Osteoblast (primary cell): ENCODE data around the gene CRHR2. TPM values are rescaled to one million over a fixed set of nuclear protein-coding genes. Genes with fewer than 3 reads are reported as not detected.

ENCODE experiments used
- DNase-seq: peaks from one replicate; pipeline ENCODE4 v3.0.0; 2011; ENCODE audit warnings: low spot score, mixed read lengths; ENCODE audit not compliant: insufficient read length; ENCODE audit errors: missing footprints
- H2AFZ ChIP-seq: 2 replicates; pipeline ENCODE4 v1.6.0; 2011; ENCODE audit warnings: mild to moderate bottlenecking, low read length
- H3K27ac ChIP-seq: 2 replicates; pipeline ENCODE4 v1.5.1; 2011; ENCODE audit warnings: mild to moderate bottlenecking, low read depth, low read length, moderate library complexity
- H3K27me3 ChIP-seq: 2 replicates; pipeline ENCODE4 v1.6.0; 2012; ENCODE audit warnings: mild to moderate bottlenecking, control low read depth, inconsistent platforms, low read length, moderate library complexity; ENCODE audit not compliant: insufficient read depth
- H3K36me3 ChIP-seq: 2 replicates; pipeline ENCODE4 v1.5.1; 2011; ENCODE audit warnings: mild to moderate bottlenecking, low read length, control low read depth, moderate library complexity; ENCODE audit not compliant: insufficient read depth
- H3K4me1 ChIP-seq: 2 replicates; pipeline ENCODE4 v1.5.1; 2011; ENCODE audit warnings: mild to moderate bottlenecking, low read length, control low read depth, moderate library complexity; ENCODE audit not compliant: insufficient read depth
- H3K4me2 ChIP-seq: 2 replicates; pipeline ENCODE4 v1.6.0; 2011; ENCODE audit warnings: mild to moderate bottlenecking, low read length; ENCODE audit not compliant: insufficient read depth
- H3K4me3 ChIP-seq: fragments of 200-600 bp; sonication (generic); 3 replicates; pipeline ENCODE4 v1.5.1; 2012; ENCODE audit warnings: mild to moderate bottlenecking, low read length, inconsistent platforms; ENCODE audit not compliant: insufficient read depth
- H3K79me2 ChIP-seq: 2 replicates; pipeline ENCODE4 v1.6.0; 2012; ENCODE audit warnings: mild to moderate bottlenecking, low read length, control low read depth, inconsistent platforms; ENCODE audit not compliant: insufficient read depth
- H3K9me3 ChIP-seq: 2 replicates; pipeline ENCODE4 v1.5.1; 2011; ENCODE audit warnings: low read depth, low read length, control low read depth
- H4K20me1 ChIP-seq: 2 replicates; pipeline ENCODE4 v1.6.0; 2012; ENCODE audit warnings: mild to moderate bottlenecking, low read length, control low read depth; ENCODE audit not compliant: insufficient read depth
- total RNA-seq: library from RNA; depleted of rRNA; stranded (reverse); fragments of >200 nt; gene quantifications from 2 replicates; pipeline ENCODE4 v1.2.3, GENCODE V29; 2012
- TF ChIP-seq, protein P1 (sequence below): IDR thresholded peaks from 2 replicates; pipeline ENCODE4 v1.5.1; 2011; ENCODE audit warnings: mild to moderate bottlenecking, low read depth, low read length, moderate library complexity; ENCODE audit errors: extremely low read depth

CRHR2 gene
- total RNA-seq, 1 donor: not detected

GRCh38 chr7:30625283-30625682 lies 57.0 kb downstream of the CRHR2 start:
- Histone ChIP-seq H3K79me2 (peaks cover 29% of the 10 kb centered on the region), H3K9me3 (no peaks in the 10 kb centered on the region), H3K4me3 (no peak overlapping the region), H3K36me3 (peaks cover 88% of the 10 kb centered on the region), H2AFZ (no peak overlapping the region), H3K4me1 (no peaks in the 10 kb centered on the region), H3K27ac (no peak overlapping the region), H3K4me2 (no peak overlapping the region), H4K20me1 (peaks cover 12% of the 10 kb centered on the region), H3K27me3 (no peaks in the 10 kb centered on the region)
- no peak for DNase-seq
- TF ChIP-seq, protein P1, sequence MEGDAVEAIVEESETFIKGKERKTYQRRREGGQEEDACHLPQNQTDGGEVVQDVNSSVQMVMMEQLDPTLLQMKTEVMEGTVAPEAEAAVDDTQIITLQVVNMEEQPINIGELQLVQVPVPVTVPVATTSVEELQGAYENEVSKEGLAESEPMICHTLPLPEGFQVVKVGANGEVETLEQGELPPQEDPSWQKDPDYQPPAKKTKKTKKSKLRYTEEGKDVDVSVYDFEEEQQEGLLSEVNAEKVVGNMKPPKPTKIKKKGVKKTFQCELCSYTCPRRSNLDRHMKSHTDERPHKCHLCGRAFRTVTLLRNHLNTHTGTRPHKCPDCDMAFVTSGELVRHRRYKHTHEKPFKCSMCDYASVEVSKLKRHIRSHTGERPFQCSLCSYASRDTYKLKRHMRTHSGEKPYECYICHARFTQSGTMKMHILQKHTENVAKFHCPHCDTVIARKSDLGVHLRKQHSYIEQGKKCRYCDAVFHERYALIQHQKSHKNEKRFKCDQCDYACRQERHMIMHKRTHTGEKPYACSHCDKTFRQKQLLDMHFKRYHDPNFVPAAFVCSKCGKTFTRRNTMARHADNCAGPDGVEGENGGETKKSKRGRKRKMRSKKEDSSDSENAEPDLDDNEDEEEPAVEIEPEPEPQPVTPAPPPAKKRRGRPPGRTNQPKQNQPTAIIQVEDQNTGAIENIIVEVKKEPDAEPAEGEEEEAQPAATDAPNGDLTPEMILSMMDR: no peak

DNA sequence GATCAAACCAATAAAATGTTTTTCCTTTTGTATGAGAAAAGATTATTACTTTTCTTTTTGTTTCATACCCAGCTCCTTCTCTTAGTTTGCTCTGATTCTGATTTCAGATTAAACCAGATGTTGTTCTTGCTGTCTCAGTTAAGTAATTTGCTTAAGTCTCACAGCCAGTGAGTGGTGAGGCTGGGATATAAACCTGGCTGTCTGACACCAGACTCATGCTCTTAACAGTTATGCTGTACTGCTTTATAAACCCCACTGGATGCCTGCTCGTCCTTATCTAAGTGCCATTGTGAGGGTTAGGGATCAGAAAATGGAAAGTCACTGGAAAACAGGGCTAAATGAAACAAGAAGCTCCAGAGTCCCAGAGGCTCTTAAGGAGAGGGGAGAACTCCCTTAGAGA lies 63.3 kb downstream of the CRHR2 start:
- peaks cover 93% of the 10 kb centered on the region for H3K36me3 ChIP-seq
- peaks cover 65% of the 10 kb centered on the region for H3K79me2 ChIP-seq
- peaks cover 27% of the 10 kb centered on the region for H4K20me1 ChIP-seq
- DNase-seq: no peak
- H3K27me3 ChIP-seq: no peaks in the 10 kb centered on the region
- H3K4me1 ChIP-seq: no peaks in the 10 kb centered on the region
- no peak overlapping the region for H3K4me3 ChIP-seq
- H3K4me2 ChIP-seq: no peak overlapping the region
- no peaks in the 10 kb centered on the region for H3K9me3 ChIP-seq
- TF ChIP-seq, protein P1: no peak
- H3K27ac ChIP-seq: no peak overlapping the region
- H2AFZ ChIP-seq: no peak overlapping the region

- Histone ChIP-seq H3K27me3 (no peaks in the 10 kb centered on the region), H2AFZ (no peak overlapping the region), H3K79me2 (peaks cover 72% of the 10 kb centered on the region), H3K27ac (no peak overlapping the region), H3K4me2 (no peak overlapping the region), H3K4me3 (no peak overlapping the region), H3K36me3 (peaks cover 91% of the 10 kb centered on the region), H3K4me1 (peaks cover 5% of the 10 kb centered on the region), H4K20me1 (peaks cover 33% of the 10 kb centered on the region), H3K9me3 (no peaks in the 10 kb centered on the region)
- DNase-seq: no peak
- TF ChIP-seq, protein P1: no peak
These were observed 64.1 kb downstream of the CRHR2 start for GRCh38 chr7:30618080-30618676.

GRCh38 chr7:30617359-30617758 lies 64.9 kb downstream of the CRHR2 start:
- Histone ChIP-seq H4K20me1 (peaks cover 36% of the 10 kb centered on the region), H3K9me3 (no peaks in the 10 kb centered on the region), H3K4me3 (no peak overlapping the region), H3K4me1 (peaks cover 13% of the 10 kb centered on the region), H3K27ac (no peak overlapping the region), H3K36me3 (peaks cover 91% of the 10 kb centered on the region), H3K4me2 (no peak overlapping the region), H3K27me3 (no peaks in the 10 kb centered on the region), H3K79me2 (peaks cover 80% of the 10 kb centered on the region), H2AFZ (no peak overlapping the region)
- no peak for DNase-seq
- TF ChIP-seq, protein P1: no peak
